Thyroid gland (tissue), 4 donors: Measurements from ENCODE around the gene YRDC.

ENCODE experiments used
- CTCF ChIP-seq, 6 experiments: fragments of 200-600 bp in 3 of 6; fragments of 450-650 bp in 3 of 6; sonication (generic) in 3 of 6; IDR thresholded peaks; one replicate each; pipeline ENCODE4 v1.5.1; 2016 to 2019; ENCODE audit warnings: antibody characterized with exemption in 6 of 6, mild to moderate bottlenecking in 2 of 6, inconsistent platforms in 1 of 6, moderate library complexity in 1 of 6
- POLR2A ChIP-seq, 2 donors: fragments of 450-650 bp; IDR thresholded peaks; one replicate each; pipeline ENCODE4 v1.6.1; 2017; ENCODE audit warnings: antibody characterized with exemption in 2 of 2, mild to moderate bottlenecking in 2 of 2, moderate library complexity in 1 of 2

GRCh38 chr1:37764888-37765441 is 43.0 kb downstream of the YRDC start, which contains the start of gene EPHA10:
- no peak for TF ChIP-seq CTCF (IDR thresholded peaks at IDR 0.05)
- TF ChIP-seq POLR2A (IDR thresholded peaks at IDR 0.05): no peak
